Neural cell (in vitro differentiated cells): ENCODE measurements around the gene PRKAR1B.

Source experiments
- CTCF ChIP-seq: fragments of 450-650 bp; IDR thresholded peaks from 2 replicates; pipeline ENCODE4 v1.5.1; 2014; ENCODE audit warnings: antibody characterized with exemption, mild to moderate bottlenecking, moderate library complexity; ENCODE audit not compliant: poor library complexity, severe bottlenecking
- RAD21 ChIP-seq: fragments of 450-650 bp; conservative IDR thresholded peaks from 2 replicates; pipeline ENCODE4 v1.6.1; 2014; ENCODE audit warnings: antibody characterized with exemption, mild to moderate bottlenecking, moderate library complexity

- TF ChIP-seq RAD21 (no peak), CTCF (no peak)
These were observed 220.7 kb downstream of the PRKAR1B start for GRCh38 chr7:506391-506831.
